SK-MEL-5 (cell line): ENCODE results near the gene SIVA1. TPM values are rescaled to one million over a fixed set of nuclear protein-coding genes. Genes with fewer than 3 reads are reported as not detected.
A peak's percentile ranks its signal among the peaks of the same experiment; 100 is the strongest.
"Not testable (repeated sequence)": the region's sequence is repeated elsewhere in the genome, so short reads cannot be mapped to it uniquely, and the experiment has no call there.

Experiments
- DNase-seq: peaks from one replicate; pipeline ENCODE4 v3.0.0-alpha.2; 2016; ENCODE audit warnings: low read depth, low spot score
- in situ Hi-C: cut with HindIII; loops from 2 replicates; pipeline ENCODE4 v1.10.0; 2016; ENCODE audit warnings: low sequenced_read_pairs, high pct_unique_total_duplicates, low pct_unique_long_range_greater_than_20kb
- total RNA-seq: library from RNA; depleted of rRNA; stranded (reverse); fragments of >200 nt; shearing (Covaris generic); gene quantifications from 2 replicates; pipeline ENCODE4 v1.2.3, GENCODE V29; 2014

Gene SIVA1
- total RNA-seq, 1 experiment from 2014 or later = 94.9 TPM

GRCh38 chr14:104743461-104744380 is 9.2 kb upstream of the SIVA1 start:
- DNase-seq = no peak
- in situ Hi-C loops = no loop called here

- in situ Hi-C loops = no loop called here
- no peak for DNase-seq
Observed at GRCh38 chr14:104744484-104744883, 8.5 kb upstream of the SIVA1 start.

GRCh38 chr14:104745431-104745830 is 7.5 kb upstream of the SIVA1 start:
- DNase-seq = no peak
- in situ Hi-C loops = no loop called here

- in situ Hi-C loops = no loop called here
- no peak for DNase-seq
Observed at GRCh38 chr14:104746071-104746545, 6.8 kb upstream of the SIVA1 start.

GRCh38 chr14:104746934-104747481 is 5.9 kb upstream of the SIVA1 start:
- in situ Hi-C loops = no loop called here
- no peak for DNase-seq

- DNase-seq = no peak
- in situ Hi-C loops = no loop called here
Observed at GRCh38 chr14:104747876-104748275, 5.1 kb upstream of the SIVA1 start.

- in situ Hi-C loops = no loop called here
- peak; percentile 44 for DNase-seq
Observed at GRCh38 chr14:104749111-104749649, 3.8 kb upstream of the SIVA1 start.

- in situ Hi-C loops = no loop called here
- no peak for DNase-seq
Observed at GRCh38 chr14:104750056-104750752, 2.7 kb upstream of the SIVA1 start.

- in situ Hi-C loops, DNase-seq: not testable (repeated sequence)
Observed at GRCh38 chr14:104750753-104751057, 2.2 kb upstream of the SIVA1 start.

GRCh38 chr14:104751539-104752422 is 1.2 kb upstream of the SIVA1 start:
- in situ Hi-C loops = no loop called here
- DNase-seq = no peak

- DNase-seq = no peak
- in situ Hi-C loops = no loop called here
Observed at GRCh38 chr14:104752423-104752734, 568 bp upstream of the SIVA1 start.

- in situ Hi-C loops = no loop called here
- no peak for DNase-seq
Observed at GRCh38 chr14:104753528-104754212, 723 bp downstream of the SIVA1 start.

GRCh38 chr14:104754213-104754851 is 1.4 kb downstream of the SIVA1 start:
- in situ Hi-C loops = no loop called here
- no peak for DNase-seq

GRCh38 chr14:104755621-104756020 is 2.7 kb downstream of the SIVA1 start:
- in situ Hi-C loops = no loop called here
- no peak for DNase-seq

- DNase-seq = no peak
- in situ Hi-C loops = no loop called here
Observed at GRCh38 chr14:104756477-104757237, 3.7 kb downstream of the SIVA1 start.

- DNase-seq = no peak
- in situ Hi-C loops = no loop called here
Observed at GRCh38 chr14:104757238-104757585, 4.3 kb downstream of the SIVA1 start.
